OCI-LY7 (cell line): ENCODE data around the gene CIAPIN1. TPM values are rescaled to one million over a fixed set of nuclear protein-coding genes. Genes with fewer than 3 reads are reported as not detected.

Source experiments
- BruUV-seq: library from RNA; stranded (reverse); fragments of 400-500 nt; replicated peaks from 2 replicates; lab custom pipeline; 2021; lab: Mats Ljungman, UMichigan
- CTCF ChIA-PET: fragments of 300-600 bp; sonication (Branson Sonifier 250); formaldehyde crosslinking; loops from one replicate; lab custom pipeline; 2022; ENCODE audit warnings: antibody characterized with exemption; ENCODE audit not compliant: unreplicated experiment; lab: Charles Lee
- POLR2A ChIA-PET: fragments of 300-600 bp; sonication (Branson Sonifier 250); formaldehyde crosslinking; loops from one replicate; lab custom pipeline; 2022; ENCODE audit warnings: antibody characterized with exemption; lab: Charles Lee
- DNase-seq: peaks from one replicate; pipeline ENCODE4 v3.0.0-alpha.2; 2015; ENCODE audit warnings: low spot score
- H2AFZ ChIP-seq: fragments of 200-600 bp; sonication (generic), shearing (Covaris generic); 2 replicates; pipeline ENCODE4 v1.6.1; 2014; ENCODE audit warnings: mild to moderate bottlenecking, antibody characterized with exemption, low read length, moderate library complexity
- H3K27ac ChIP-seq: fragments of 200-600 bp; sonication (generic); 2 replicates; pipeline ENCODE4 v1.5.1; 2014; ENCODE audit warnings: mixed run types, low read depth, mild to moderate bottlenecking, moderate library complexity, low read length, inconsistent platforms; ENCODE audit not compliant: poor library complexity, severe bottlenecking
- H3K36me3 ChIP-seq: fragments of 200-600 bp; sonication (generic); 2 replicates; pipeline ENCODE4 v1.6.1; 2014; ENCODE audit warnings: mild to moderate bottlenecking, antibody characterized with exemption, low read length, moderate library complexity, mixed read lengths; ENCODE audit not compliant: insufficient read depth
- H3K4me1 ChIP-seq: fragments of 200-600 bp; sonication (generic); 2 replicates; pipeline ENCODE4 v1.5.1; 2014; ENCODE audit warnings: mild to moderate bottlenecking, low read length; ENCODE audit not compliant: insufficient read depth, poor library complexity, severe bottlenecking
- H3K4me2 ChIP-seq: fragments of 200-600 bp; sonication (generic); 2 replicates; pipeline ENCODE4 v1.6.1; 2014; ENCODE audit warnings: mild to moderate bottlenecking, low read length
- H3K4me3 ChIP-seq: fragments of 200-600 bp; sonication (generic); 2 replicates; pipeline ENCODE4 v1.5.1; 2014; ENCODE audit warnings: mild to moderate bottlenecking, low read depth, low read length; ENCODE audit not compliant: poor library complexity, severe bottlenecking
- H3K79me2 ChIP-seq: fragments of 200-600 bp; sonication (generic); 2 replicates; pipeline ENCODE4 v1.6.1; 2016; ENCODE audit warnings: low read depth, mild to moderate bottlenecking, low read length, moderate library complexity, mixed read lengths; ENCODE audit not compliant: insufficient read depth
- H3K9me2 ChIP-seq: fragments of 200-600 bp; sonication (generic); 2 replicates; pipeline ENCODE4 v1.6.1; 2016; ENCODE audit warnings: mild to moderate bottlenecking, low read length, mixed read lengths; ENCODE audit not compliant: insufficient read depth
- H3K9me3 ChIP-seq: fragments of 200-600 bp; sonication (generic); 2 replicates; pipeline ENCODE4 v1.6.1; 2014; ENCODE audit warnings: mild to moderate bottlenecking, mixed run types, low read length, mixed read lengths
- H4K20me1 ChIP-seq: fragments of 200-600 bp; sonication (generic); 2 replicates; pipeline ENCODE4 v1.6.1; 2014; ENCODE audit warnings: mild to moderate bottlenecking, antibody characterized with exemption, low read length, moderate library complexity, mixed read lengths; ENCODE audit not compliant: insufficient read depth
- EZH2phosphoT487 ChIP-seq: fragments of 200-600 bp; sonication (generic); IDR thresholded peaks from 2 replicates; pipeline ENCODE4 v1.6.1; 2018; ENCODE audit warnings: low read depth, borderline replicate concordance, mild to moderate bottlenecking, mixed run types, antibody characterized with exemption, low read length, moderate library complexity, mixed read lengths
- intact Hi-C: fragments of 100-400 bp; cut with micrococcal nuclease; formaldehyde crosslinking; loops from one replicate; pipeline ENCODE4 v1.10.0; 2022; ENCODE audit not compliant: unreplicated experiment
- total RNA-seq, 2 experiments: library from RNA; depleted of rRNA in 1 of 2; stranded (reverse); fragments of >200 nt in 1 of 2; shearing (Covaris generic) in 1 of 2; gene quantifications; 2 replicates each; pipeline ENCODE4 v1.2.3, GENCODE V29; 2014 to 2022
- TF ChIP-seq, protein P1 (sequence below): fragments of 200-600 bp; sonication (generic); conservative IDR thresholded peaks from 2 replicates; pipeline ENCODE4 v1.5.1; 2014; ENCODE audit warnings: mild to moderate bottlenecking, antibody characterized with exemption, low read length, moderate library complexity, mixed read lengths

CIAPIN1 gene
- total RNA-seq, 2 experiments from 2014 or later: 47.7 to 58.9 TPM

DNA sequence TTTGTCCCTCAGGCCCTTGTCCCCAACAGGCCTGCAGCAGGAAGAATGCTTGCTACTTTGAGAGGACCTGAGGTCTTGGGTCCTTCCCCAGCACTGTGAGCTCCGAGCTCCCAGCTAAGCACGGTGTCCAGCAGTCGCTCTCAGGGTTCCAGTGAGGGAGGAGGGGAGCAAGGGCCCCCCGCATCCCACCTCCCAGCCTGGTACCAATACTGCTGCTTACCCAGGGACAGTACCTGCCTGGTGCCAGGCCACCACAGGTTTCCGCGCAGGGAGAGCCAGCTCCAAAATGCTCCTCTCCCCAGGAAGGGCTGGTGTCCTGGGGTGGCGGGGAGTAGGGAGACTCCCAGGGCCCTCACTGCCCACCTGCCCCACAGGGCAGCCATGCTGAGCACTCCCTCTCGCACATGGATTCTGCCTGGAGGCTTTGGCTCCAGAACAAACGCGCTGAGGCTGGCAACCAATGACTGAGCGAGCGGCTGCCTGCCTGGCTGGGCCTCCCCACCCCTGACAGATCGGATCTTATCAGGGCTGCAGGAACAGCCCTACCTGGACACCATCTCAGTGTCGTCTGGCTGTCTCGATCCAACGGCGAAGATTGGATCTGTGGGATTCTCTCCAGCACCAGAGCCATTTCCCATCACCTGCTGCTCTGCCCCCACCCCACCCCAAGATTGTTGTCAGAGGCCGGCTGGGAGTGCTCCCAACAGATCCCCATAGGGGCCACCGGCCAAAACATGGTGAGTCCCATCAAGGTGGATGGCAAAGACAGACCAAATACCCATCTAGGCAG is 36.7 kb upstream of the CIAPIN1 start:
- no TSS peak for BruUV-seq
- no peak overlapping the region for H3K4me3 ChIP-seq
- no peak for DNase-seq
- H3K27ac ChIP-seq: no peak overlapping the region
- H3K4me1 ChIP-seq: peaks cover 5% of the 10 kb centered on the region
- no peaks in the 10 kb centered on the region for H3K9me2 ChIP-seq
- intact Hi-C loops: no loop called here
- H4K20me1 ChIP-seq: no peaks in the 10 kb centered on the region
- H3K9me3 ChIP-seq: no peaks in the 10 kb centered on the region
- CTCF ChIA-PET: no interaction called here
- POLR2A ChIA-PET: interaction anchor here (0.9 kb wide), 1 partner anchor 42 kb away, joined by 5 read pairs; no protein-coding TSS in a partner anchor
- TF ChIP-seq EZH2phosphoT487: no peak
- TF ChIP-seq, protein P1, sequence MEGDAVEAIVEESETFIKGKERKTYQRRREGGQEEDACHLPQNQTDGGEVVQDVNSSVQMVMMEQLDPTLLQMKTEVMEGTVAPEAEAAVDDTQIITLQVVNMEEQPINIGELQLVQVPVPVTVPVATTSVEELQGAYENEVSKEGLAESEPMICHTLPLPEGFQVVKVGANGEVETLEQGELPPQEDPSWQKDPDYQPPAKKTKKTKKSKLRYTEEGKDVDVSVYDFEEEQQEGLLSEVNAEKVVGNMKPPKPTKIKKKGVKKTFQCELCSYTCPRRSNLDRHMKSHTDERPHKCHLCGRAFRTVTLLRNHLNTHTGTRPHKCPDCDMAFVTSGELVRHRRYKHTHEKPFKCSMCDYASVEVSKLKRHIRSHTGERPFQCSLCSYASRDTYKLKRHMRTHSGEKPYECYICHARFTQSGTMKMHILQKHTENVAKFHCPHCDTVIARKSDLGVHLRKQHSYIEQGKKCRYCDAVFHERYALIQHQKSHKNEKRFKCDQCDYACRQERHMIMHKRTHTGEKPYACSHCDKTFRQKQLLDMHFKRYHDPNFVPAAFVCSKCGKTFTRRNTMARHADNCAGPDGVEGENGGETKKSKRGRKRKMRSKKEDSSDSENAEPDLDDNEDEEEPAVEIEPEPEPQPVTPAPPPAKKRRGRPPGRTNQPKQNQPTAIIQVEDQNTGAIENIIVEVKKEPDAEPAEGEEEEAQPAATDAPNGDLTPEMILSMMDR: no peak
- H3K36me3 ChIP-seq: no peaks in the 10 kb centered on the region
- H2AFZ ChIP-seq: no peak overlapping the region
- H3K79me2 ChIP-seq: no peaks in the 10 kb centered on the region
- no peak overlapping the region for H3K4me2 ChIP-seq

DNA sequence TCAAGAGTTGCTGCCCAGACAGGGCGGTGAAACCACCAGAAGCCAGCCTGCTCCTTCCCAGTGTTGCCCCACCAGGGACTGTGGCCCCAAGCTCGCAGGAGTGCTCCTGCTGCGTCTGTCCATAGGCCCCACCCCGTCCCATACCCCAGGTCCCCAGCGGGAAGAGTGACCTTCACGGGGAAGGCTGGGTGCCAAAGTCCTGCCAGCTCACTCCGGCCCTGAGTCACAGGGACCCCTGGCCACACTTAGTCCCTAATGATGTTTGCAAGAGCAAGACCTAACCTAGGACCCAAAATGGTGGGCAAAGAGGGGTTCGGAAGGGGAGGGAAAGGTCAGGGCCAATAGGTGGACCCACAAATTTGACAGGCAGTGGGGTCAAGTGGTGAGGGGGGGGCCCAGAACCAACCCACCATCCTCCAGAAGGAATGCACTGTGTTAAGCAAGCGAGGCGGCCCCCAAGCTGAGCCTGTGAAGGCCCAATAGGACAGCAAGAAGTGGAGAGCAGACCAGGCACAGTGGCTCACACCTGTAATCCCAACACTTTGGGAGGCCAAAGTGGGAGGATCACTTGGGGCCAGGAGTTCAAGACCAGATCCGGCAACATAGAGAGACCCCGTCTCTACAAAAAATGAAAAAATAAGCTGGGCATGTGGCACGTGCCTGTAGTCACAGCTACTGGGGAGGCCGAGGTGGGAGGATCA is 35.8 kb upstream of the CIAPIN1 start:
- intact Hi-C loops: no loop called here
- H3K27ac ChIP-seq: no peak overlapping the region
- POLR2A ChIA-PET: interaction anchor here (0.9 kb wide), 1 partner anchor 43 kb away, joined by 5 read pairs; no protein-coding TSS in a partner anchor
- peaks cover 5% of the 10 kb centered on the region for H3K4me1 ChIP-seq
- H3K9me3 ChIP-seq: no peaks in the 10 kb centered on the region
- H4K20me1 ChIP-seq: no peaks in the 10 kb centered on the region
- CTCF ChIA-PET: no interaction called here
- H3K36me3 ChIP-seq: no peaks in the 10 kb centered on the region
- no peaks in the 10 kb centered on the region for H3K9me2 ChIP-seq
- H3K4me3 ChIP-seq: no peak overlapping the region
- H3K79me2 ChIP-seq: no peaks in the 10 kb centered on the region
- H2AFZ ChIP-seq: no peak overlapping the region
- BruUV-seq: no TSS peak
- no peak overlapping the region for H3K4me2 ChIP-seq
- DNase-seq: no peak
- no peak for TF ChIP-seq EZH2phosphoT487
- TF ChIP-seq, protein P1: no peak
